Superior temporal gyrus (tissue), 1 donor: Measurements from ENCODE around the gene GPR180.

Experiments
- DNase-seq: peaks from one replicate; pipeline ENCODE4 v3.0.0-alpha.2; 2016; ENCODE audit errors: extremely low spot score

The GPR180 gene

DNA sequence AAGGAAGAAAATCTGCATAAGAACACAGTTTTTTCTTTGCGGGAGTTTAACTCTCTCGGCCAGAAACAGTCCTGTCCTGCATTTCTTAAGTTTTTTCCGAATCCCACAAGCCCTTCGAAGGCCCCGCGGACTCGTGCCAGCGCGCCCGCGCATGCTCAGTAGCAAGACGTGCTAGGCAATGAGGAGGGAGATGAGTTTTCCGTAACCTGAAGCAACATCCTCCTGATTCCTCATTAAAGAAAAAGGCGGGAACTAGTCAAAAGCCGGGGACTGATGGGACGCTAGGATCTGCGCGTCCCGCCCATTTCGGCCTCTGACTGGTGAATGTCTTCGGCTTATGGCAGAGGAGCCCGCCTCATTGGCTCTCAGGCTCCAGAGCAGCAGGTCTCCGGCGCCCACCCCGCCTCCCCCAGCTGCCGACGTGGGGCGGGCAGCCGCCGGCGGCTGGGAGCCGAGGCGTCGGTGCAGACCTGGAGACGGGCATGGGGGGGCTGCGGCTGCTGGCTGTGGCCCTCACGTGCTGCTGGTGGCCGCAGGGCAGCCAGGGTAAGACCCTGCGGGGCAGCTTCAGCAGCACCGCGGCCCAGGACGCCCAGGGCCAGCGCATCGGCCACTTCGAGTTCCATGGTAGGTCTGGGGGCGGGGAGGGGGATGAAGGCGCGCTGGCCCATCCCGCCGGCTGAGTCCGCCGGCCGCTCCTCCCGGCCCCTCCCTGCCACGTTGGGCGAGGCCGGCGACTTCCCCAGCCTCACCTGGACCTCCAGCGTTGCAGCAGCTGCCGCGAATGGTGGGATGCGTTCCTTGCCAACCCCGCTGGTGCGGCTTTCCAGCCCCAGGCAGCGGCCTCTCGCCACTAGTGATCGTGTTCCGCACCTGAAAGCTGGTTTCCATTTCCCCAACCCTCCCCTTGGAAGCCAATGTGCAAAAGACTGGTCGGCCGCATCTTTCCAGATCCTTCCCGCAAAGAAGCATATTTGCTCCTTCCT, at the start of gene GPR180:
Gene GPR180 (plus strand): TSS at position 412 of the 986 bp plus-strand sequence. CDS start 71 bp downstream, at position 483.
- DNase-seq, result peak; percentile 98

DNA sequence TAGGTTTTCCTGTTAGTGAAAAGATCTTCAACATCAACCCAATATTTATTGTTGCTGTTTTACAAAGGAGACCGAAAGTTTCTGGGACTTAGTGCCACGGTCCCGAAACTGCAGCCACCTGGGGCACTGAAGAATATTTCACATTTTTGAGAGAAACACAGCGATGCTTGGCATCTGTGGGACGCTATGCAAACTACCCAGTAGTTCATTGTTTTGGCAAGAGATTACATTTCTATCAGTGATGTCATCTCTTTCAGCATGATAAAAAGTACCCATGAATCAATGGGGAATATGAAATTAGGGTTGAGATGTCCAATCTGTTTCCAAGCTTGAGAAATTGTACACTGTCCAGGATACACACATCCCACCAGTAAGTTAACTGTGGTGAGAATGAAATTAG, 49.6 kb upstream of the GPR180 start:
- DNase-seq, result no peak

DNA sequence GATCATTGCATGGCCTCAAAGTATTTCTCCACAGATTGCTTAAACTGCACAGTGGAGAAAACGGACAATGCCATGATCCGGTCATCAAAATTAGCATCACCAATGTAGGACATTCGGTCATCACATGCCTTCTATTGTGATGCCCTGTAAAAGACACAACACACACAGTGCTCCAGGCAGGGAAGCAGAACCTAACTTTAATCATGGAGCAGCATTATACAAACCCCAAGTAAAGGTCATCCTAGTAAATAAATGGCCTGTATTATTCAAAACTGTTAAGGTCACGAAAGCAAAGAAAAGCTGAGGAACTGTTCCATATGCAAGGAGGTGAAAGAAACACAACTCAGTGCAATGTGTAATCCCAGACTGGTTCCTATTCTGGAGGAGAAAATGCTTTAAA, 47.9 kb upstream of the GPR180 start:
- no peak for DNase-seq

DNA sequence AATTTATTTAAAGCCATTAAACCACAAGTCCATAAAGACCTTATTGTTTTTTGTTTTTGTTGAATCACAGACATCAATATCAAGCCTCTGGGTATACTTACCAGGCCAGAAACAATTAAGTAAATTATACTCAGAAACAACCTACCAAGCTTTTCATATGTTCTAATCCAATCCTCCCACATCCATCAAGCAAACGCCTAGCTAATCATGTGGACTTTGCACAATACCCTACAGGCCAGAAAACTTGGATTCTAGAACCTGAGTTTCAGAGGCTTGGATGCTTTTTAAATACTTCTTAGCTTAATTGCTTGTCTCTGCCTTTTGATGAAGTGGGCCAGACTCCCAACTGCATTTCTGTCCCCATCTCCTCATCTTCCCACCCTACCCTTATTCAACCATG, 45.6 kb upstream of the GPR180 start:
- DNase-seq, result no peak

DNA sequence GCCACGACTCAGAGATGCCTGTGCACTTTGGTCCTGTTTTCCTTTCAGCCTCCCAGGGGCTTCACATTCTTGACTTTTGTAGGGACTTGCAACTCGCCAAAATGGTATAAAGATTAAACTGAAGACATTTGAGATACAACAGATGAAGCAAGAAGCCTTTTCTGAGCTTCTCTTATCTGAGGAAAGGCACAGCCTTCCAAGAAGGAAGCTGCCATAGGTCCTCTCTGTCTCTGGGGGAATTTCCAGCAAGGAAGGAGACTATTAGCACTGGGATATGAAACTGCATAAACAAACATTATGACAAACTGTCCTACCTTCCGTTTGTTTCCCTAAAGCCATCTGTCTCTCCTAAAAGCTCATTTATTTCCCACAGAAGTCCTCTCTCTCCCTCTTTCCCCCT, 45.0 kb upstream of the GPR180 start:
- DNase-seq, result no peak

DNA sequence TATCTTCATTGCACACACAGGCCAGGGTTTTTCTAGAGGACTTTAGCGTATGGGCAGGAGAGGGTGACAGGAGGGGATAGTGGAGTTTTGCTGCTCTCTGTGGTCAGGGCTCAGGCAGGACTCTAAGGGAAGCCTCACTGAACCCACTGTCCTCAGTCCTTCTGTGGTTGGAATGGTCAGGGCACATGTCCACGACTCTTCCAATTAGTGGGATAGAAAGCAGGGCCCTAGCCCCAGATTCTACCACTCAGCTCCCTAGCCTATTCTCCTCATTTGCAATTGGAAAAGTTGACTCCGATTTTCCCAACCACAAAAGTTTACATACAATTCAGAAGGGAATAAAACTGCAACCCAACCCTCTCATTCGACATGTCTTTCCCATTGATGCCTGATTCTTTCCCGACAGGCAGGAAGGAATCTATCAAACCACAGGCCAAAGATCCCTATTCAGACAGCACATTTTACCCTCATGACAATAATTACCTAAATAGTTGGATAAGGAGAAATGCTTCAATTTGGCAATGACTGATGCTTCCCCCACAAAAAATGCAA, 43.9 kb upstream of the GPR180 start:
- no peak for DNase-seq

DNA sequence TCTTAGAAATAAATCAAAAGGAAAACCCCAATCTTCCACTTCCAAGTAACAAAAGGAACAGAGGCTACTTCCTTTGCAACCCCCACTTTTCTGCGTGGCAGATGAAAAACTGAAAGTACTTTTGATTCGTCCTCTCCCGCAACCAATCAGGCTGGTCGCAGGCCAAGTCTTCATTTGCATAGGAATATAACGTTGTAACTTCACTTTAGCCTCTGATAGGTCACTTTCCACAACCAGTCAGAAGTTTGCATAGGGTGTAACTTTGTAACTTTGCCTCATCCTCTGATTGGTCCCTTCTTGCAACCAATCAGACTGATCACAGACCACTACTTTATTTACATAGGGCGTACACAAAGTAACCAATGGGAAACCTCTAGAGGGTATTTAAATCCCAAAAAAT, 42.9 kb upstream of the GPR180 start:
- DNase-seq, result no peak

DNA sequence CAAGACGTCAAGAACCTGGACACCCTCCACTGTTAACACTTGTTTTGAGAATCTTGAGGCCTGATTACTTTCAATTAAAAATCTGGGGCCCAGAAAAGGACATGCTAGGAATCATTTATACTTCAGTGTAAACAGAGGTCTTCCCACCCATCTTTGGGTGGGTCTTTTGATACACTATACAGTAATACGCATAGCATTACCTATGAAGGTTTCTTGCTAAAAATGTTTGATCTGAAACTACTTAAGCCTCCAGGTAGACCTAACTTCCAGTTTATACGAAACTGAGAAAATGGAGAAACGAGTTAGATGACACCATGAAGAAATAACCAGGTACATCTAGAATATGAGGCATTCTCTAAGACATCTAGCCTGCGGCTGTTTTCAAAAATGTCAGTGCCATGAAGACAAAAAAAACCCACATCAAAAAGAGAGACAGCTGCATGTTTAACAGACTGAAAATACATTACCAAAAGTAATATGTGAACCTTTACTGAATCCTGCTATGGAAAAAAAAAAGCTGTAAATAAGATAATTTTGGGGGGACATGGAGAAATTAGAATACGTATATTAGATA, 42.3 kb upstream of the GPR180 start:
- DNase-seq, result no peak

DNA sequence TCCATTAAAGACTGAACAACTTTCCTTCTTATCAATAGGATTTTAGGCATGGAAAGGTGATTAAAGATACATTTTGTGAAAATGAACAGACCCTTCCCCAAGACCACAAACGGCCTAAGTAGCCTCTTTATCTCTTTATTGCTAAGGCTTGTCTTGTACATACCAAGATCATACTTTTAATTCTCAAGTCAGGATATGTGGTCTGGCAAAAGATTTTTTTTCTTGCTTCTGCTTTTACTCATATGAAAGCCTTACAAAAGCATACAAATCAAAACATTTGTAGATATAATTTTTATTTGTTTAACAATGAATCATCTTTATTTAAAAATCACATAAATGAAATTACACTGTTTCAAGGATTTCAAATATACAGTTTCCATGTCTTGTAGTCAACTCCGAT, 41.5 kb upstream of the GPR180 start:
- DNase-seq, result no peak

DNA sequence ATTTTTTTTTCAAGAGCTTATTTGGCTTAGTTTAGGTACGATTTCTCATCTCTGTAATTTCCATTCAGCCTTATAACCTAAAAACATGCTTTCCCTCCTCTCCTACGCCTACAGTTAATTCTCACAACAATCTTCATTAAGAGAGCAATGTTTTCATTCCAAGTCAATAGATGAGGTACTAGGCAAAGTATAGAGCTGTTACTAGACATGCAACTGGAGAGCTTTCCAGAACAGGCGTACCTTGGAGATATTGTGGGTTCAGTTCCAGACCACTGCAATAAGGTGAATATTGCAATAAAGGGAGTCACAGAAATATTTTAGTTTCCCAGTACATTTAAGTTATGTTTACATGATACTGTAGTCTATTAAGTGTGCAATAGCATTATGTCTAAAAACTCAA, 40.5 kb upstream of the GPR180 start:
- DNase-seq, result no peak

DNA sequence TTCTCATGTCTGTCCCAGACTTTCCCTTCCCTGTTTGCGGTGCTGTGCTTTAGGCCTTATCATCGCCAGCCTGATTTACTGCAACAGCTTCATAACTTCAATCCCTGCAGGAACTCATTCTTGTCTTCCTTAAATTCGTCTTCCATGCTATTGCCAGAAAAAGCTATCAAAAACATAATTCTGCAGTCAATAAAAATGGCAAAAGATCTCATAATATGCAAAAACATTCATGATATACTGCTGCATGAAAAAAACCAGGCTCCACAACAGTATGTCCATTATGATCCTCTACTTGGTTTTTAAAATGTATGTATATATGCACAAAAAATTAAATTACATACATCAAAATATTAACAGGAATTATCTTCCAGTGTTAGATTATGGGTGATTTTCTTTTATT, 34.1 kb upstream of the GPR180 start:
- no peak for DNase-seq

DNA sequence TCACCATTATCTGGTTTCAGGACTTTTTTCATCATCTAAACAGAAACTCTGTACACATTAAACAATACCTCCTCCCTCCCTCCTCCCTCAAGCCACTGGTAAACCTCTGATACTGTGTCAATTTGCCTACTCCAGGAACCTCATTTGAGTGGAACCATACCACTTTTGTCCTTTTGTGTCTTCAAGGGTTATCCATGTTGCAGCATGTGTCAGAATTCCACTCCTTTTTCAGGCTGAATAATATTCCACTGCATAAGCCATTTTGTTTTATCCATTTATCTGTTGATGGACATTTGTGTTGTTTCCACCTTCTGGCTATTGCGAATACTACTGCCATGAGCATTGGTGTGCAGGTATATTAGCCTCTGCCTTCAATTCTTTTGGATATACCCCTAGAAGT, 33.2 kb upstream of the GPR180 start:
- DNase-seq, result no peak

DNA sequence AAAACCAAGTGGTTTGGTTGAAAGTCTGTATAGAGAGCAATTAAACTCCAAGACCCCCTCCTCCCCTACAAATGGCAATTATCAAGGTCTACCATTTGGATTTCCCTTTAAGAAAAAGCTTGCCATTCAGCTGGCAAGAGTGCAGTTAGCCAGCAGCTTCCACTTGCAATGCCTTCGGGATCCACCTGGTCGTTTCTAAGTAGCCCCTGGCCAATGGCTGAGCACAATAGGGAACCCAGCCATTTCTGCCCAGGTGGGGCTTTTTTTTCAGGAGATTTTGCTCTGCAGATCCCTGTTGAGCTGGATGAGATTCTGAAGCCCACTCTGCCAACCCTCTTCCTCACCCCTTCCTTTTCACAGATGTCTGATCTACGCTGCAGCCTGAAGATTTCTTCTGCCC, 32.0 kb upstream of the GPR180 start:
- DNase-seq, result no peak

DNA sequence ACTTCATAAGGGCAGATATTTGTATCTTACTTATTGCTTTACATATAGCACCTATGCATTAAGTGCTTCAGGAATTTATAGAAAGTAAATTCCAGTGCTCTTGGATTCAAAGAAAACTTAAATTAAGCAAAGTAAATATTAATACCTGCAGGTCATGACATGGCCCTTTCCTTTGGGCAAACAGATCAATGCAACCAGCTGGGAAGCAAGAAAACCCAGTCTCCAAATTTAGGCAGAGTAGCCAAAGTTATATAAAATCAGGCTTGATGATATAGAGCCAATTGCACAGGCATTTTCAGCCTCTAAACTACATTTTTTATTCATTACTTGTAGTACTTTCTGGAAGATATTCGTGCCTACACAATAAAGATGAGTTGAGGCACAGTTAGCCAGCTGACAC, 22.6 kb upstream of the GPR180 start:
- DNase-seq, result no peak

DNA sequence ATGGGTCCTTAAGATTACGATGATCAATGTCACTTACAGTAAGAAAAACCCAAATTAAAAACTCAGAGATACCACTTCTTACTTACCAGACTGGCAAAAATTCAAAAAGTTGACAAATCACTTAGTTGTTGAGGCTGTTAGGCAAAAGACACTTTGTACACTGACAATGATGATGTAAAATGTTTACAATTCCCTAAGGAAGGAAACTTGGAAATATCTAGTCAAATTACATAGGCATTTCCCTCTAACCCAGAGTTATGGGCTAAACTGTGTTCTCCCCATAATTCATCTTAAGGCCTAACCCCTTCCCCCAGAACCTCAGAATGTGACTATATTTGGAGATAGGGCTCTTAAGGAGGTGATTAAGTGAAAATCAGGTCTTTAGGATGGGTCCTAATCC, 17.7 kb upstream of the GPR180 start:
- no peak for DNase-seq

DNA sequence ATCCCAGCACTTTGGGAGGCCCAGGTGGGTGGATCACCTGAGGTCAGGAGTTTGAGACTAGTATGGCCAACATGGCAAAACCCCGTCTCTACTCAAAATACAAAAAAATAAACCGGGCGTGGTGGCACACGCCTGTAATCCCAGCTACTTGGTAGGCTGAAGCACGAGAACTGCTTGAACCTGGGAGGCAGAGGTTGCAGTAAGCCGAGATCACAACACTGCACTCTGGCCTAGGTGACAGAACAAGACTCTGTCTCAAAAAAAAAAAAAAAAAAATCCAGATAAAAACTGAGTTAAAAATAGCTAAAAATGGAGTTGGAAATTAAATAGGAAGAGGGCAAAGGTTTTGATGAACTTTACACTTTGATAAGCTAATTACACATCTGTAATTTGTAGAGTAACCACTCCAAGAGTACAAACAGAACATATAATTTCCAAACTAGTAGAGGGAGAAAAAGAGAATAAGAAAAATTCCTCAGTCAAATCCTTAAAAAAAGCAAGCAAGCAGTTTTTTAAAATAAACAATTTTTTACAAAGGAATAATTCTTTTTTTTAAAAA, 16.0 kb upstream of the GPR180 start:
- no peak for DNase-seq

DNA sequence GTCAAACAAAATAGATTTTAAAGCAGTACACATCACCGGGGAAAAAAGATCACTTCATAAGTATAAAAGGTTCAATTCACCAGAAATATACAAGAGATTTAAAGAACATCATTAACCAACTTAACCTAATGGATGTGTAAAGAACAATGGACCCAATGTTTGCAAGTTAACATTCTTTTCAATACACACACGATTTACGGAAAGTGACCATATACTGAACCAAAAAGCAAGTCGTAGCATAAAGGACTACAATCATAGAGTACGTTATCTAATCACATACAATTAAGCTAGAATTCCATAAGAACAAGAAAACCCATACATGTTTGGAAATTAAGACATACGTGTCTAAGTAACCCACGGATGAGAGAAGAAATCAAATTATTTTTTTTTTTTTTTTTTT, 15.3 kb upstream of the GPR180 start:
- no peak for DNase-seq

DNA sequence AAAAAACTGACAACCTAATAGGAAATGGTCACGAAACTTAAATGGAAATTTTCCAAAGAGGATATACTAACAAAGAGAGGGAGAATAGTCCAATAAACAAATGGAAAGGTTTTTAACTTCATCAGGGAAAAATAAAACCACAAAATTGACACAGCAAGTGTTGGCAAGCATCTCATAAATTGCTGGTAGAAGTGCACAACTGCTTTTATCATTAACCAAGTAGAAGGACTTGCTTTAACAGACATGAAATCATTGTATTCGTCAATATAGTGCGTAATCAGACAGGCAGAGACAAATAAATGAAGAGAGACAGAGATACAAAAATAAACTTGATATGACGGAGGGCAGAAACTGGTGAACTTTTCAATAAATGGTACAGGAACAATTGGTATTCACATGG, 13.1 kb upstream of the GPR180 start:
- no peak for DNase-seq

DNA sequence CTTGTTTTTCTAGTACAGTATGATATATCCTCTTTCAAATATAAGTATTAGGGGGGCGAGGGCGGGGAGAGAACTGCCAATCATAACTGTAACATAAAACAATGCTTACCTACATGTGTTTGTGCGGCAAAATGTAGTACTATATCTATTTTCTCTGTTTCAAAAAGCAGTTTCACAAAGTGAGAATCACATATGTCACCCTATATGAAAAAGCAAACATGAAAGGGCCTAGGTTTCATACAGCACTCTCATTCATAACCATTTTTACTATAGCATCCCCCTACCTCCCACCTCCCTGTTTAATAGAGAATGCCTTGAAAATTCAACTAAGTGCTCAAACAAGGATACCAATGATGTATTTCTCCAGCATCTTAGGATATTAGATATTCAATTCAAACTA, 10.9 kb upstream of the GPR180 start:
- DNase-seq, result no peak

DNA sequence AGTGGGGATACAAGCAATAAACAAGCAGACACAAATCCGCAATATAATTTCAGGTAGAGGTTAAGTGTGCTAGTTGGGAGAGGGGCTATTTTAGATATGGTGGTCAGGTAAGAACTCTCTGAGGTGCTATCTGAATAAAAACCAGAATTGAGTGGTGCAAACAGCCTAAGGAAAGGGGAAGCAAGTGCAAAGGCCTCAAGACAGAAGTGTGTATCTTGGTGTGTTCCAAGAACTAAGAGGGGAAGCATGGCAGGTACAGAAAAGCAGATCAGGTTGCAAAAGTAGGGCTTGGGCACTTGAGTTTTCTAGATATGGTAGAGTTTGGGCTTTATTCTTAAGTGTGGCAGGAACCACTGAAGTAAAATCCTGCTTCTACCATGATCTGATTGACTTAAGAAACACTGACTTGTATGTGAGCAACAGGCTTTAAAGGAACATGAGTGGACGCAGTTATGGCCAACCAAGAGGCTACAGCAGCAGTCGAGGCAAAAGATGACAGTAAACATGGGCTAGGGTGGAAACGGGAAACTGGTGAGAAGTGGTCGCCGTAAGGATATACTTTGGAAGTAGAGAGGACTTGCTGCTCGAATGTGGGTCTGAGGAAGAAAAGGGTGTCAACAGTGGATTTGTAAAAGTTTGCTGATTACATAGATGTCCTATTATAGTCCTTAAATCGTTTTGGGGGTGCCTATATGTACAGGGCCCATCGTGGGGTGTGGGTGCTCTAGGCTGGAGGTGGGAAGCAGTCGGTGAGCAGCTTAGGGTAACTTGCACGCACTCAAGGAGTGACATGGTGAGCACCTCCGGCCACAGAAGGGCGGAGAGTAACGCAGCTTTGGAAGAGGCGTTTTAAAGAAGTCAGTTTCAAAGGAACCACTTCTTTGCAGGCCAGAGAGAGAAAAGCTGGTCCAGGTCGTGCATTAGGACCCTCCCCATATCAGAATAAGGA, 6.4 kb upstream of the GPR180 start:
- peak; percentile 49 for DNase-seq

DNA sequence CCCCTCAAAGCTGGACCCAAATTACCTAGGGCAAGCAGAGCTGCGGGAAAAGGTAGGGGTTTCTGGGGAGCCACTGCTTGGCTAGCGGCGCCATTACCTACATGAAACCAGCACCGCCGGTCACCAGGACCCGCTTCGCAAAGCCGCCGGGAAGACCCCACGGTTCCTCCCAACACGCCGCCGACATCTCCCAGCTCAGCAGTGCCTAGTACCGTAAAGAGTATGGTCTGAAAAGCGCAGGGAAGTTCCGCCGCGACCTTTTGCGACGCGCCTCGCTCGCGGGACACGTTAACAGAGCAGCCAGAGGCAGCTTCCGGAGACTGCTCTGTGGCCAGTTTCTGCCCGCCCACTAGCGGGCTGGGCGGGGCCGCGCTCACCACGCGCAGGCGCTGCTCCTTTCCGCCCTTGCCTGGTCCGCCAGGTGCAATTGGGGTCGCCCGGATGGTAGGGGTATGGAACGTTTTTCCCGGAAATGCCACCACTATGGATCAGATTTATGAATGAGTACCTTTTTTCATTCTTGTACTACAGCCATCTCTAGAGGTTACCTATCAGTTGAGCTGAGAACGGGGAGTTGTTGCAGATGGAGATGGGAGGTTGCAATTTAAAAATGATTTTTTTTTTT, 5.6 kb upstream of the GPR180 start, which contains the start of gene TGDS:
Gene TGDS (minus strand): TSS at position 203 of the 625 bp plus-strand sequence. CDS start 16 bp downstream, at position 187.
- peak; percentile 88 for DNase-seq
